Frontal cortex (tissue), 4 donors: ENCODE data around the gene EFCAB11. TPM values are rescaled to one million over a fixed set of nuclear protein-coding genes. Genes with fewer than 3 reads are reported as not detected.
A peak's percentile ranks its signal among the peaks of the same experiment; 100 is the strongest.
"Not testable (repeated sequence)": the region's sequence is repeated elsewhere in the genome, so short reads cannot be mapped to it uniquely, and the experiment has no call there.

ENCODE experiments used
- DNase-seq, 2 donors: peaks; one replicate each; pipeline ENCODE4 v3.0.0; 2012; ENCODE audit warnings: low spot score in 2 of 2
- FAIRE-seq: peaks from 2 replicates; lab custom pipeline; 2012; peaks lifted over from hg19 to GRCh38; lab: Jason Lieb, UNC
- total RNA-seq: library from RNA; depleted of rRNA; stranded (reverse); fragments of >200 nt; gene quantifications from one replicate; pipeline ENCODE4 v1.2.3, GENCODE V29; 2014
- donor health status: control.
- donor health status: control.
- donor health status: control.

Gene EFCAB11
- total RNA-seq, 1 donor from 2014 or later: 5.3 TPM

DNA sequence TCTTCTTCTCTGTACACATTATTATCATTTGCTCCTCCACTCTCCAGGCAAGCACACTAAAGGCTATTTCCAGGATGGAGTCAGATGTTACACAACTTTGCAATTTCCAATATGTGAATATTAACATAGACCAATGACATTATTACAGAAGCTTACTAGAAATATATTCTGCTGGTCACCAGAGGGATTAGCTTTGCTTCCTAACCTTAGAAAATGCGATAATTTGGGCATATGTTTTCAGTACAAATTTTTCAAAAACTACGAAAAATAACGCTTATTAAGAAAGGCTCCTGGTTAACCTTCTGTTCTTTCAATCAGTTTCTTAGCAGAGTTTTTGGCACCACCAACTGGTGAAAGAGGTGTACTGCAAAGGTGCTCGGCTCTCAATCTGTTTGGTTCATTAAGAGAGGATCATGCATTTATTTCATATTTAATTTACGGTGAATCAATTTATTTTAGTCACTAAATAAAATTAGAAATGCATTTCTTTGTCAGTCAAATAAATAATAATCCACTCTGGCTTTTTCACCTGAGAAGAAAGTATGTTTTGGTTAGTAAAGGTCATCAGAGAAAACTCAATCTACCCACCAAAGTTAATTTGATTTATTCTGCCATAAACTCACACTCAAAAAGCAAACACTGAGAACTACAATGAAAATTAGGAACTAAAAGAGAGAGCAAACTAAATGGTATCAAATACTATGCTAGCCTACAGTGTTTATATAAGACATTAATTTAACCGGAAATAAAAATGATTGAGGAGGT is 39.2 kb downstream of the EFCAB11 start:
- no peak for DNase-seq
- peak; percentile 95 for FAIRE-seq

DNA sequence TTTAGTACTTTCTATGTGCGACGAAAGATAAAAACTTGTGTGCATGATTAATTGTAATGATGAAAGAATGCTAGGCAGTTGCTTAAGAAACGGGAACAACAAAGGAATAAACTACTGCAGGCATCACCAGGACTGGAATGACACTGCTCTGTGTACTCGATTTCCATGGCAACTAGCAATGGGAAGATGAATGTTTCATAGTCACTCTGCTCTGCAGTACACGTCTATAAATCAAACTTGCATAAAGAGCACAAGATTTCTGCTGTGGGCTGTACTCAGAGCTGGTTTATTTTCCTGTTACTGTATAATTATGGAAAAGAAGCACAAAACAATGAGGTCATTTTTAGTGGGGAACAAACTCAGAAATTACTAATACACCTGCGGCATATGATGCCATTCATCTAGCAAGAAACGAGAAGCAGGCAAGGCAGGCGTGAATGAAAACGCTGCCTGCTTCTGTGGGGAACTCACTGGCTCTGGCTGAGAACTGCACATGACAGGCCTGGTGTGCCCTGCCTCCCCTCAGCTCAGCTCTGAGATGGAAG is 41.8 kb downstream of the EFCAB11 start:
- no peak for FAIRE-seq
- DNase-seq: no peak

DNA sequence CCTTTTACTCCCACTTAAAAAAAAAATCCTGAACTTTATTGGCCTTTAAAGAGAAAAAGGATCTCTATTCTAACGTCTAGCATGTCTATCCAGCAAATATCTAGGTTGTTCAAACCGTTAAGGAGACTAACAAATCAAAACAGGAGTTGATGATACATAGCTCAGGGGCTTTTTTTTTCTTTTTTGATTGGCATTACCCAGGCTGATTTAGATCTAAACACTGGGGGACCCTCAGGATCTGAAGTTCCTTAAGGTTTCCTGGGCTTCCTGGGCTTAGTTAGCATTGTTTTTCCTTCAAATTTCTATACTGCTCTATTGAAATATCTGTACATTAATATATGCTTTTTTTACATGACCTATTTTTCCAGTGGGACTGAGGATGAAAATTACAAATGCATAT is 42.3 kb downstream of the EFCAB11 start:
- FAIRE-seq (no peak), DNase-seq (no peak)

DNA sequence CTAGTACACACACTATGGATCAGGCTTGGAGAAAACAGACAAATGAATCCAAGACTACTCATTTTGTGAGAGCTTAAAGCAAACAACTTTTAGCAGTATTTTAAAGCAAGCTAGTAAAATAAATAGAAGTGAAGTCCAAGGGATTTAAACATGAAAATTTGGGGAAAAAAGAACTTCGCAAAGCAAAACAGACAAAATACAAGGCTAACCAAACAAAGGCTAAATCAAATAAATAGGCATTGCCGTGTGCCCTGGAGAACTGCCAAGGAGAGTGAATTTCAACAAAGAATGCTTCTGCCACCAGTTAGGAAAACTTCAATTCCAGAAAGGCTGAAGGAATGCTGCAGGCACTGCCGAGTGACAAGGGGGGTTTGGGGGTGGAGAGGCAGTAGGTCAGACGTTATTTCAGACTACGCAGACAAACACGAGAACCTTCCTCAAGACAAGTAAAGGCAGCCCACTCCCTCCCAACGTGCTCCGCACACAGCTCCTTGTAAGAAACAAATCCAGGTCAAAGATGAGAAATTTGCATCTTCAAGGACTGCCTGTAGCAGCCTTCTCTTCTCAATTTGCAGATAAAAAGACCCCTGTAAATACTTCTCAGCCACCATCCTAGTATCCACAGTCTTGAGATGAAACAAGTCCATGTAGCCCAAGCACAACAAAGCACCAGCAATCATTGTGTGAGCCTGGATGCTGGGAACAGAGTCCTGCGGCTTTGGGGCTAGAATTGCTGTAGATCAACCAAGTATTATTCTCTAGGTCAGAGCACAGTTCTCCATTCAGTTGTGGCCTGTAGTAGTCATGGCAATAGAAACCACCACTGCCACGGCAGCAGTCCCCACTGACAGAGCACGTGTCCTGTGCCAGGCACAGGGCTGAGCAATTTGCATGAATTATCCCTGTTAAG is 43.3 kb downstream of the EFCAB11 start:
- DNase-seq: no peak
- no peak for FAIRE-seq

DNA sequence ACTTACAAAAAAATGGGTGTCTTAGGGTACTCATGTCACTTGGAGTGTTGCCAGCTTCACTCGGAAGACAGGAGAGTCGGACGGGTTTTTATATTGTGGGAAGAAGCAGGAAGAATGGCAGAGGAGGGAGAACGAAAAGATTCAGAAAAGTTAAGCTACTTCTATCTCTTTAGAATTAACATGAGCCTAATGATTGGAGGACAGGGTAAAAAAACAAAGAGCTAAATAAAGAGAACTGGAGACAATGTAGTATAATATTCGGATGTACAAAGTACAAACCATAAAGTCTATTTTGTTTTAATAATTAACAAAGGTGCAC is 43.9 kb downstream of the EFCAB11 start:
- FAIRE-seq: no peak

DNA sequence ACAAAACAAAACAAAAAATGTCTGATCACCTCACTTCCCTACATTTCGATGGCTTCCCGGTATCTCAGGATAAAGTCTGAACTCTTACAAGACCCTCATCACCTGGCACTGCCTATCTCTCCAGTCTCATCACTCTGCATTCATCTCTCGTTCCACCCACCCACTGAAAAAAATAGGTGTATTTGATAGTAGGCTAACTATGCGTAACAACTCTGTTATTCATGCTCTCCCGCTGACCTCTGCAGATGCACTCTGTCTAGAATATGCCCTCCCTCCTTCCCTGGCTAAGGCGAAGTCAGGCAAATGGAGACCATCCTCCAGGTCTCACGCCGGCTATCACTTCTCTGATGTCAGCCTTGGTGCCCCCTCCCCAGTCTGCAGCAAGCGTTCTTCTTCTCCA is 44.9 kb downstream of the EFCAB11 start:
- FAIRE-seq: no peak
- no peak for DNase-seq

More for the DNA sequence above, 43.9 kb downstream of the EFCAB11 start:
- DNase-seq: no peak

DNA sequence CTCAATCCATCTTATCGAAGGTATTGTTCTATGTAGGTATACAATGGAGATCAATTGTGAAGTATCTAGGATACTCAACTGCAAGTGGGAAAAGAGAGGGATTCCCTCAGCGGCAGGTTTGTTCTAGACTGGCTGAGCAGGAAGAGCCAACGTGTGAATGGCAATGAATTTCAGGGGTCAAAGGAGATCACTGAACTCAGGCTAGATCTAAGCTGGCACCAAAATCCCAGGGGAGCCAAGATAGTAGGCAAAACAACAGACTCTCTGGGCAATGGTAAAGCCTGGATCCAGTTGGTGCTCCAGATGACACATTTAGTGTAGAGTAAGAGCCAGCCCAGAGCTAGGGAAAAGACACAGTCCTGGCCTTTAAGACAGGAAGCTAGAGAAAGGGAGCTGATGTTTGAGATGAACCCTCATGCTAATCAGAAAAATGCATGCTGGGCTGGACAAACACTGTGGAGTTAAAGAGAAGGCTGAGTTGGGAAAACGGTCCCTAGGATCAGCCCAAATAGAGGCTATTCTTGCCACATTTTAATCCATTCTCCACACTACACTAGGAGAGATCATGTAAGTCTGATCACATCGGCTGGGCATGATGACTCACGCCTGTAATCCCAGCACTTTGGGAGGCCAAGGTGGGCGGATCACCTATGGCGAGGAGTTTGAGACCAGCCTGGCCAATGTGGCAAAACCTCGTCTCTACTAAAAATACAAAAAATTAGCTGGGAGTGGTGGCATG is 45.6 kb downstream of the EFCAB11 start:
- DNase-seq: no peak
- no peak for FAIRE-seq

DNA sequence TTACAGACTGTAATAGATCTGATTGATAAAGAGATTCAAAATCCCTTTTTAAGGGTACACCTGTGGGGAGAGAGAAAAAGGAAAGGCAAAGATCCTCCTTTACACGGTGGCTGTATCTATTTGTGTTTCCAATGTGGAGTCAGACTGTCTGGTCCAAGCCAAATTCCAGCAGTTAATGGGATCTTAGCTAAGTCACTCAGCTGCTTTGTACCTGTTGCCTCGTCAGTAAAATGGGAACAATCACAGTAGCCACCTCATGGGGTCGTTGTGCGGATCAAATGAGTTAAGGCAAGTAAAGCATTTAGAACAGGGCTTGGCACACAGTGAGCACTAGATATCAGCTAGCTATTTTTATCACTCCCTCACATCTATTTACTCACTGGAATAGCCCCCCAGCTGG is 46.9 kb downstream of the EFCAB11 start:
- no peak for FAIRE-seq
- DNase-seq: no peak

DNA sequence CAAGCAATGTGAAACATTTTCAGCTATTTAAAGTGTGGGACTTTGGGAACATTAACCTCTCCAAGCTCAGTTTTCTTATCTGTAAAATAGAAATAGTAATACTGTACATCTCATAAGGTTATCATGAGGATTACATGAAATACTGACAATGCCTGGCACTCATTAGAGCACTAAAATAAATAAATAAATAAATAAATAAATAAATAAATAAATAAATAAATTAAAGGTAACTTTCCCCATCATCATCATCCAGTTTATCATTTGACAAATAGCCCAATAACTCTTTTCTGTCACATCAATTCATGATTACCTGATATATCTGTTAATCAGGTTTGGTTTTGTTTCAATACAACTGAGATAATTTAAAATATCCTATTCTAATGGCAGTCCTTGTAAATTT is 48.5 kb downstream of the EFCAB11 start:
- FAIRE-seq: no peak
- DNase-seq: no peak

DNA sequence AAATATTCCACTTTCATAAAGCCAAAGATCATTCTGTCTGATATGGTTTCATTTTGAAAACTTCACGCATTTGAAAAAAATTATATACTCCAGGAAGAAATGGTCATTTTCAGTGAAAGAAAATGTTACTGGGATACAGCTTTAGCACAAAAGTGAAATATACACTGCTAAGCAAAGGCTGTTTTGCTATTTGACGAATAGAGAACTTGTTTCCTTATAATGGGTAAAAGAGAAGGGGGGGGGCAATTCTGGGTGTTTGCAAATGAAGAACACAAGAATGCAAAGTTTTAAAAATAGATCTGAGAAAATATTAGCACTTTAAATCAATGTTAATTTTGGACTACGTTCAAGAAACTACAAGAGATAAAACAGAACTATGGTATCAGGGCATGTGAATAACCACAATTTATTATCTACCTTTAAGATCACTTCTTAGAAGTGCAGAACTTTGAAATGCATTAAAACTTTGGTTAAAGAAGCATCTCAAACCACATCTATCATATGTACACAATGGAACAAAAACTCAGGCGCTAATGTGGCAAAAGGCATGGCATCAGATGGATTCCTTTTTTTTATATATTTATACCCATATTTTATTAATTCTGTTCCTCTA is 51.1 kb downstream of the EFCAB11 start:
- FAIRE-seq: no peak
- DNase-seq: no peak

DNA sequence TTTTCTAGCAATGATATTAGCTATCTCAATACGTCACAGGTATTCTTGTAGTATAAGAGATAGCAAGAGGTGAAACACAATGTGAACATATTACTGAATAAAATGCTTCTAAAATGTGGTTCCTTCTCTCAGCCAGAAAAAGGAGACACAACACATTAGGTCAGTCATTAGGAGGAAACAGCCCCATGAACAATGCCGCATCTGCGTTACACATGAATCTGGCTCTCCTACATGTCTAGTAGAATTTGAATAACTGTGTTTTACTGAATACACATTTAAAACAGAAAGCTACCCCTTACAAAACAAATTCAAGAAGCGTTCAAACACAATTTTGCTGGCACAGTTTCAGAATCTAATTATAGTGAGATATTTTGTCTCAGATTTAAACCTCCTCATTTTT is 51.6 kb downstream of the EFCAB11 start:
- DNase-seq: no peak
- FAIRE-seq: no peak

DNA sequence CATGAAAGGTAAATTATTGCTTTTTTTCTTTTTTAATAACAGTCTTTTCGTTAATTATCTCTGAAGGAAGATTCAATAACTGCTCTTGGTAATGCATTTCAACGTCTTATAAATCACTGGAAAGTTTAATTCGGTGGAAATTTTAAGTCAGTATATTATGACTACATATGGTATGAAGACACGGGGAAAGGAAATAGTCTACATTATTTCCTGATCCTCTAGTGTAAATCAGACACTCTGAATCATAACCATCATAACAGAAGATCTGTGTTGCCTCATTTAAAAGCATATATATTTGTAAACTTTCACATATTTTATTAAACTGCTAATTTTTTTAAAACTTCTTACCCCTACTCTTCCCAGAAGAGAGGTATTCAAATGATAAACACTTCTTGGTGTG is 53.7 kb downstream of the EFCAB11 start:
- DNase-seq: no peak
- no peak for FAIRE-seq

DNA sequence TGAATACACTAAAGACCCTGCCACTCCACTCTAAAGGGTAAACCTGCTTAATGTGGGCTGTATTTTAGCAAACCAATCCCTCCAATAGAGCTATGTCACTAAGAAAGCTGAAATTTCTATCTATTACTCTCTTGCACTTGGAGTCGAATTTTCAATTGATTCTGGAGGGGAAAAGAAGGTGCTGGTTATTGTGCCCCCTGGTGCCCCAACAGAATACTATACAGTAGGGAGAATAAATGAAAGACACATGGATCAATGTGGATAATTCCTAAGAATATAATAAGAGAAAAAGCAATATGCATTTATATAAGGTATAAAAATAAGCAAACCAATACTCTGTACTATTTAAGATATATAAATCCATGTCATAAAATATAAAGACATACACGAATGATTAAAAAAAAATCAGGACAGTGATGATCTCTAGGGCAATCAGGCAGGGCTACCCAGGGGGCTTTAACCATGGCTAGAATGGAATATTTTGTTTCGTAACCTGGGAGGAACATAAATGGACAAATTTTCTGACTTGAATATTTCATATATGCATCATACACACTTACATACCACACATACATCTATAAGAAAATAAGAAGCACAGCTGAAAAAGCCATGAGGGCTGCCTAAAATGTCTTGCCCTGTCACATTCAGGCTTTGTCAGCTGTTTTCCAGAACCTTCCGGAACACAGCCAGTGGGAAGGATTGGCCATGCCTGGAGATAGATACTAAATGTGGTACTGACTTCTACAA is 54.4 kb downstream of the EFCAB11 start:
- DNase-seq: no peak
- FAIRE-seq: no peak

DNA sequence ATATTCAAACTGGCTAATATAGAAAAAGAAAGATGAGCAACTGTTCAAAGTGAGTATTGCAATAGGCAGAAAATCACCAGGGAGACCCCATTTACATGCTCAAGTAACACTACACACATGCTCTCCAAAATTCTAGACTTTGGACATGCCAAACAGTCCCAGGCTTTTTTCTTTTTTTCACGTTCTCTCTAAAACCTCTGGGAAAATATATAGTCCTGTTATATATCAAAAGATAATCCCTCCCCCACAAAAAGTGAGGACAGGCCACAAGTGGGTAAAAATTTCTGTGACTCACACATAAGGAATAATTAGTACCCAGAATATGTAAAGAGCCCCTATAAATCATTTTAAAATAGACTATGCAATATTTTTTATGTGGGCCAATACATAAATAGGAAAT is 55.2 kb downstream of the EFCAB11 start:
- FAIRE-seq: no peak
- no peak for DNase-seq

DNA sequence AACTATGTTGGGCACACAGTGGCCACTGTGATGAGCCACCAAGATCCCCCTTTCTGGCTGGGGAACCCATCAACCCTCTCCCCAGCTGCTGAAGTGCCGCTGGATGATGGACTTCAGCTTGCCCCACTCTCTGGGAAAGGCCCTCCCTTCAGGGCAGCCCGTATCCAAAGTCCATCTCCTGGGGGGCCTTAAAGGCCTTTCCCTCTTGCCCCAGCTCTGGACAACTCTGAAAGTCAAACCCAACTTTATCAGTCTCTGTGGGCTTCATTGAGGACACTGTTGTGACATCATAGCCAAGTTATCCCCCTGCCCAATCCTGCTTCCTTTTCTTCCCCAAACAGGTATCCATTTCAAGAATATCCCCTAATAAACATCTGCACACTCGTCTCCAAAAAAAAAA is 61.1 kb downstream of the EFCAB11 start:
- FAIRE-seq: not testable (repeated sequence)

DNA sequence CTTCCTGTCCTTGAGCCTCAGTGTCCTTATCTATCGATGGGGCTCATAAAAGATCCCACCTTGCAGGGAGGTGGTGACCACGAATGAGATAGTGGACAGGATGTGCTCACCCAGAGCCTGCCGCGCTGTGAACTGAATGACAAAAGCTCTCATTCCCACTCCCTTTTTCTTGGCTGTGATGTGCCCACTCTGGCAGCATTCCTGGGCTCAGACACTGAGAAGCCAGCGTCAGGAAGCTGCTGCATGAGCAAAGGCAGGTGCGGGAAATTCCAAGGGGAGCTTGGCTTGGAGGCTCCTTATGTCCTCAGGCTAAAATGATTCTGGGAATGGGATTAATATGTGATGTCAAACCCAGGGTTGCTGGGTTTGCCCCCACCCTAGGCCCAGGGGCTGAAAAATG is 61.6 kb downstream of the EFCAB11 start:
- no peak for FAIRE-seq
- no peak for DNase-seq

More for the DNA sequence above, 61.1 kb downstream of the EFCAB11 start:
- not testable (repeated sequence) for DNase-seq

DNA sequence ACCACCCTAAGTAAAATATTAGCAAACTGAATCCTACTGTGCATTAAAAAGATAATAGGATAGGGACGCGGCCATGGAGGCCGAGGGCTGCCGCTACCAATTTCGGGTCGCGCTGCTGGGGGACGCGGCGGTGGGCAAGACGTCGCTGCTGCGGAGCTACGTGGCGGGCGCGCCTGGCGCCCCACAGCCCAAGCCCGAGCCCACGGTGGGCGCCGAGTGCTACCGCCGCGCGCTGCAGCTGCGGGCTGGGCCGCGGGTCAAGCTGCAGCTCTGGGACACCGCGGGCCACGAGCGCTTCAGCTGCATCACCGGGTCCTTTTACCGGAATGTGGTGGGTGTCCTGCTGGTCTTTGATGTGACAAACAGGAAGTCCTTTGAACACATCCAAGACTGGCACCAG is 62.8 kb downstream of the EFCAB11 start:
- not testable (repeated sequence) for FAIRE-seq, DNase-seq

DNA sequence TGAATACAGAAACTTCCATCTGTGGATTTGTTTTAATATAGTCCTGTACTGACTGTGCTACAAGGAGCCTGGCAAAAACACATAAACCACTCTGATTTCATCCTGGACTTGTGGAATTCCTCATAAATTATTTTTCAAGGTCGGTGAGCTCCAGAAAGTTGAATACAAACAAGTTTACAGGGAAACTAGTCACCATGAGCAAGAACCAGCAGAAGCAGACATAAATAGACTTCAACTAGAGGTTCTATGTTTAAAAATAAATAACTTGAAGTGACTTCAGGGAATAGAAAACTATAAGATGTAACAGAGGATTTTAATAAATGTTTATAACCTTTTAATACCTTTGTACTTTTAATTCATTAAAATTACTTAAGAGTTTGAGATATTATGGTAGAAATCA is 63.5 kb downstream of the EFCAB11 start:
- FAIRE-seq: no peak
- no peak for DNase-seq

DNA sequence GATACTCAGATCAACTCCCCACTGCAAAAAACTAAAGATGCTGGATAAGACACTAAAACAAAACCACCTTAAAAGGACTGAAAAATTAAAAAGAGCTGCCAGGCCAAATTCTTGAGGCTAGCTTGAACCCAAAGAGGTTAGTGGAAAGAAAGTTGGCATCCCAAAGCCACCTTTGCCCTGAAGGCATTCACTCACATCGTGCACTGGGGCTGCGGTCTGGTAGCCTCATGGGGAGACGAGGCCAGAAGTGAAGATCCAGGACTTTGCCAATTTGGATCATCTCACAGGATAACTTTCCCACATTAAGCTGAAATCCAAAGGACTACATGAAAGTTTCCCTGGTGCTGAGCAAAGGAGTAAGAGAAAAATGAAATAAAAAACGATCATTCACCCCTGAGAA is 63.9 kb downstream of the EFCAB11 start:
- no peak for DNase-seq
- FAIRE-seq: no peak
